Calu3 (cell line): ENCODE results near the gene B4GALT5. TPM values are rescaled to one million over a fixed set of nuclear protein-coding genes. Genes with fewer than 3 reads are reported as not detected.

Experiments
- BruUV-seq: library from RNA; stranded (reverse); fragments of 400-500 nt; replicated peaks from 2 replicates; lab custom pipeline; 2021; lab: Mats Ljungman, UMichigan
- CTCF ChIA-PET: fragments of 300-600 bp; sonication (Branson Sonifier 250); formaldehyde crosslinking; loops from one replicate; lab custom pipeline; 2022; ENCODE audit warnings: antibody characterized with exemption; lab: Charles Lee
- DNase-seq: peaks from one replicate; pipeline ENCODE4 v3.0.0; 2022
- H3K27ac Mint-ChIP-seq: one replicate; pipeline ENCODE4 v1.8.0; 2022; ENCODE audit warnings: mixed read lengths; ENCODE audit not compliant: unreplicated experiment
- H3K27me3 Mint-ChIP-seq: one replicate; pipeline ENCODE4 v1.8.0; 2022; ENCODE audit warnings: mixed read lengths; ENCODE audit not compliant: unreplicated experiment
- H3K36me3 Mint-ChIP-seq: one replicate; pipeline ENCODE4 v1.8.0; 2022; ENCODE audit warnings: mild to moderate bottlenecking, moderate library complexity, mixed read lengths; ENCODE audit not compliant: insufficient read depth, unreplicated experiment
- H3K4me1 Mint-ChIP-seq: one replicate; pipeline ENCODE4 v1.8.0; 2022; ENCODE audit warnings: mild to moderate bottlenecking, low read depth, mixed read lengths; ENCODE audit not compliant: unreplicated experiment
- H3K4me3 Mint-ChIP-seq: one replicate; pipeline ENCODE4 v1.8.0; 2022; ENCODE audit warnings: mild to moderate bottlenecking, low read depth, moderate library complexity, mixed read lengths; ENCODE audit not compliant: unreplicated experiment
- H3K9me3 Mint-ChIP-seq: one replicate; pipeline ENCODE4 v1.8.0; 2022; ENCODE audit warnings: low read depth, mixed read lengths; ENCODE audit not compliant: unreplicated experiment
- CTCF ChIP-seq: fragments of 200-600 bp; IDR thresholded peaks from one replicate; pipeline ENCODE4 v1.8.0; 2022; ENCODE audit warnings: antibody characterized with exemption; ENCODE audit not compliant: unreplicated experiment
- intact Hi-C: fragments of 100-400 bp; cut with micrococcal nuclease; formaldehyde crosslinking; loops from one replicate; pipeline ENCODE4 v1.10.0; 2022; ENCODE audit not compliant: unreplicated experiment
- total RNA-seq: library from RNA; stranded (reverse); gene quantifications from 2 replicates; pipeline ENCODE4 v1.2.3, GENCODE V29; 2022

Gene B4GALT5
- total RNA-seq, 1 experiment from 2014 or later, result 117 TPM

GRCh38 chr20:49685161-49685601, 28.5 kb downstream of the B4GALT5 start:
- no peaks in the 10 kb centered on the region for H3K27me3 Mint-ChIP-seq
- no peaks in the 10 kb centered on the region for H3K9me3 Mint-ChIP-seq
- DNase-seq, result no peak
- BruUV-seq, result no TSS peak
- no peak overlapping the region for H3K27ac Mint-ChIP-seq
- CTCF ChIA-PET, result interaction anchor here (0.5 to 0.9 kb wide), 3 partner anchors 27 to 198 kb away, joined by 3 to 5 read pairs (median 5); no protein-coding TSS in a partner anchor
- intact Hi-C loops, result no loop called here
- no peak for TF ChIP-seq CTCF
- H3K36me3 Mint-ChIP-seq, result peaks cover 28% of the 10 kb centered on the region
- H3K4me3 Mint-ChIP-seq, result no peak overlapping the region
- peaks cover 80% of the 10 kb centered on the region for H3K4me1 Mint-ChIP-seq

GRCh38 chr20:49684335-49684997, 29.2 kb downstream of the B4GALT5 start:
- BruUV-seq, result no TSS peak
- Mint-ChIP-seq H3K4me3 (no peak overlapping the region), H3K36me3 (peaks cover 29% of the 10 kb centered on the region), H3K27me3 (no peaks in the 10 kb centered on the region), H3K9me3 (no peaks in the 10 kb centered on the region), H3K27ac (no peak overlapping the region), H3K4me1 (peaks cover 80% of the 10 kb centered on the region)
- intact Hi-C loops, result no loop called here
- CTCF ChIA-PET, result interaction anchor here (0.5 kb wide), 1 partner anchor 199 kb away, joined by 5 read pairs; no protein-coding TSS in a partner anchor
- TF ChIP-seq CTCF, result no peak
- DNase-seq, result no peak

- Mint-ChIP-seq H3K27ac (peak overlapping the region; percentile 42), H3K36me3 (peaks cover 32% of the 10 kb centered on the region), H3K9me3 (no peaks in the 10 kb centered on the region), H3K4me3 (no peak overlapping the region), H3K27me3 (no peaks in the 10 kb centered on the region), H3K4me1 (peaks cover 84% of the 10 kb centered on the region)
- DNase-seq, result no peak
- CTCF ChIA-PET, result no interaction called here
- intact Hi-C loops, result no loop called here
- TF ChIP-seq CTCF, result no peak
- no TSS peak for BruUV-seq
Observed at GRCh38 chr20:49682798-49683197, 30.9 kb downstream of the B4GALT5 start.

- peak overlapping the region; percentile 55 for H3K4me3 Mint-ChIP-seq
- intact Hi-C loops, result no loop called here
- no peaks in the 10 kb centered on the region for H3K9me3 Mint-ChIP-seq
- CTCF ChIA-PET, result interaction anchor here (0.6 kb wide), 1 partner anchor 83 kb away, joined by 4 read pairs; no protein-coding TSS in a partner anchor
- H3K36me3 Mint-ChIP-seq, result peaks cover 34% of the 10 kb centered on the region
- TF ChIP-seq CTCF, result no peak
- BruUV-seq, result no TSS peak
- H3K27me3 Mint-ChIP-seq, result no peaks in the 10 kb centered on the region
- peak overlapping the region; percentile 42 for H3K27ac Mint-ChIP-seq
- no peak for DNase-seq
- peaks cover 84% of the 10 kb centered on the region for H3K4me1 Mint-ChIP-seq
Observed at GRCh38 chr20:49682278-49682677, 31.4 kb downstream of the B4GALT5 start.
